Measurements from ENCODE around the gene PWWP2B. TPM values are rescaled to one million over a fixed set of nuclear protein-coding genes. Genes with fewer than 3 reads are reported as not detected.
"Not testable (repeated sequence)": the region's sequence is repeated elsewhere in the genome, so short reads cannot be mapped to it uniquely, and the experiment has no call there.

Gene PWWP2B
- total and polyA plus RNA-seq, 4 donors: 4.8 to 12.0 (median 10.3) TPM

- peaks cover 1% of the 10 kb centered on the region for H3K9me3 ChIP-seq (ENCODE audit: control insufficient read depth, insufficient read depth, low read length)
- no peak for DNase-seq (ENCODE audit: low read depth in 4 of 6, low spot score in 6 of 6)
- peaks cover 3% of the 10 kb centered on the region for H3K36me3 ChIP-seq (ENCODE audit: control insufficient read depth, insufficient read depth, low read length)
- peaks cover 13% of the 10 kb centered on the region for H3K4me1 ChIP-seq (ENCODE audit: control insufficient read depth, insufficient read depth, low read length)
- no peak overlapping the region for H3K4me3 ChIP-seq (ENCODE audit: low read depth, low read length)
- H3K27me3 ChIP-seq (ENCODE audit: control insufficient read depth, insufficient read depth, low read length): no peaks in the 10 kb centered on the region
- 86% methylated on average over 20 of the region's 20 CpGs for WGBS (ENCODE audit: insufficient coverage)
- no peak overlapping the region for H3K27ac ChIP-seq (ENCODE audit: low read depth, low read length)
Measured at GRCh38 chr10:132384618-132385388, 12.2 kb upstream of the PWWP2B start.

- WGBS (ENCODE audit: insufficient coverage): 73% methylated on average over 5 of the region's 5 CpGs
- Histone ChIP-seq H3K36me3 (ENCODE audit: control insufficient read depth, insufficient read depth, low read length) (peaks cover 3% of the 10 kb centered on the region), H3K9me3 (ENCODE audit: control insufficient read depth, insufficient read depth, low read length) (peaks cover 1% of the 10 kb centered on the region), H3K4me3 (ENCODE audit: low read depth, low read length) (no peak overlapping the region), H3K4me1 (ENCODE audit: control insufficient read depth, insufficient read depth, low read length) (peaks cover 13% of the 10 kb centered on the region), H3K27me3 (ENCODE audit: control insufficient read depth, insufficient read depth, low read length) (no peaks in the 10 kb centered on the region), H3K27ac (ENCODE audit: low read depth, low read length) (no peak overlapping the region)
- DNase-seq (ENCODE audit: low read depth in 4 of 6, low spot score in 6 of 6): no peak
Measured at GRCh38 chr10:132385389-132385667, 11.7 kb upstream of the PWWP2B start.

GRCh38 chr10:132385721-132386418, 11.1 kb upstream of the PWWP2B start:
- H3K27ac ChIP-seq (ENCODE audit: low read depth, low read length): no peak overlapping the region
- DNase-seq (ENCODE audit: low read depth in 4 of 6, low spot score in 6 of 6): no peak
- H3K27me3 ChIP-seq (ENCODE audit: control insufficient read depth, insufficient read depth, low read length): no peaks in the 10 kb centered on the region
- H3K9me3 ChIP-seq (ENCODE audit: control insufficient read depth, insufficient read depth, low read length): peaks cover 1% of the 10 kb centered on the region
- H3K4me1 ChIP-seq (ENCODE audit: control insufficient read depth, insufficient read depth, low read length): peaks cover 13% of the 10 kb centered on the region
- no peak overlapping the region for H3K4me3 ChIP-seq (ENCODE audit: low read depth, low read length)
- H3K36me3 ChIP-seq (ENCODE audit: control insufficient read depth, insufficient read depth, low read length): peaks cover 3% of the 10 kb centered on the region
- WGBS (ENCODE audit: insufficient coverage): 93% methylated on average over 15 of the region's 18 CpGs

GRCh38 chr10:132386419-132386831, 10.6 kb upstream of the PWWP2B start:
- Histone ChIP-seq H3K4me3 (ENCODE audit: low read depth, low read length) (no peak overlapping the region), H3K36me3 (ENCODE audit: control insufficient read depth, insufficient read depth, low read length) (peaks cover 3% of the 10 kb centered on the region), H3K27me3 (ENCODE audit: control insufficient read depth, insufficient read depth, low read length) (no peaks in the 10 kb centered on the region), H3K4me1 (ENCODE audit: control insufficient read depth, insufficient read depth, low read length) (peaks cover 13% of the 10 kb centered on the region), H3K27ac (ENCODE audit: low read depth, low read length) (no peak overlapping the region), H3K9me3 (ENCODE audit: control insufficient read depth, insufficient read depth, low read length) (no peaks in the 10 kb centered on the region)
- 91% methylated on average over 4 of the region's 9 CpGs for WGBS (ENCODE audit: insufficient coverage)
- no peak for DNase-seq (ENCODE audit: low read depth in 4 of 6, low spot score in 6 of 6)

- H3K4me3 ChIP-seq (ENCODE audit: low read depth, low read length); DNase-seq (ENCODE audit: low read depth in 4 of 6, low spot score in 6 of 6); H3K9me3 ChIP-seq (ENCODE audit: control insufficient read depth, insufficient read depth, low read length); H3K27me3 ChIP-seq (ENCODE audit: control insufficient read depth, insufficient read depth, low read length); H3K36me3 ChIP-seq (ENCODE audit: control insufficient read depth, insufficient read depth, low read length); H3K27ac ChIP-seq (ENCODE audit: low read depth, low read length): not testable (repeated sequence)
- 100% methylated on average over 1 of the region's 1 CpG for WGBS (ENCODE audit: insufficient coverage)
- peaks cover 13% of the 10 kb centered on the region for H3K4me1 ChIP-seq (ENCODE audit: control insufficient read depth, insufficient read depth, low read length)
Measured at GRCh38 chr10:132386896-132387295, 10.1 kb upstream of the PWWP2B start.

- no peaks in the 10 kb centered on the region for H3K27me3 ChIP-seq (ENCODE audit: control insufficient read depth, insufficient read depth, low read length)
- WGBS (ENCODE audit: insufficient coverage): 3% methylated on average over 20 of the region's 26 CpGs
- H3K9me3 ChIP-seq (ENCODE audit: control insufficient read depth, insufficient read depth, low read length): no peaks in the 10 kb centered on the region
- H3K4me1 ChIP-seq (ENCODE audit: control insufficient read depth, insufficient read depth, low read length): peaks cover 13% of the 10 kb centered on the region
- H3K27ac ChIP-seq (ENCODE audit: low read depth, low read length): no peak overlapping the region
- peaks cover 3% of the 10 kb centered on the region for H3K36me3 ChIP-seq (ENCODE audit: control insufficient read depth, insufficient read depth, low read length)
- DNase-seq (ENCODE audit: low read depth in 4 of 6, low spot score in 6 of 6): peak in 2 of 6 donors; percentile 75 to 77
- H3K4me3 ChIP-seq (ENCODE audit: low read depth, low read length): no peak overlapping the region
Measured at GRCh38 chr10:132387764-132388210, 9.2 kb upstream of the PWWP2B start.

- Histone ChIP-seq H3K36me3 (ENCODE audit: control insufficient read depth, insufficient read depth, low read length) (peaks cover under 1% of the 10 kb centered on the region), H3K9me3 (ENCODE audit: control insufficient read depth, insufficient read depth, low read length) (no peaks in the 10 kb centered on the region), H3K4me1 (ENCODE audit: control insufficient read depth, insufficient read depth, low read length) (peaks cover 15% of the 10 kb centered on the region), H3K27ac (ENCODE audit: low read depth, low read length) (no peak overlapping the region), H3K27me3 (ENCODE audit: control insufficient read depth, insufficient read depth, low read length) (no peaks in the 10 kb centered on the region), H3K4me3 (ENCODE audit: low read depth, low read length) (no peak overlapping the region)
- 38% methylated on average over 21 of the region's 22 CpGs for WGBS (ENCODE audit: insufficient coverage)
- no peak for DNase-seq (ENCODE audit: low read depth in 4 of 6, low spot score in 6 of 6)
Measured at GRCh38 chr10:132388891-132389432, 8.0 kb upstream of the PWWP2B start.

- Histone ChIP-seq H3K4me3 (ENCODE audit: low read depth, low read length) (no peak overlapping the region), H3K9me3 (ENCODE audit: control insufficient read depth, insufficient read depth, low read length) (no peaks in the 10 kb centered on the region), H3K36me3 (ENCODE audit: control insufficient read depth, insufficient read depth, low read length) (no peaks in the 10 kb centered on the region), H3K27me3 (ENCODE audit: control insufficient read depth, insufficient read depth, low read length) (no peaks in the 10 kb centered on the region), H3K27ac (ENCODE audit: low read depth, low read length) (no peak overlapping the region), H3K4me1 (ENCODE audit: control insufficient read depth, insufficient read depth, low read length) (peaks cover 18% of the 10 kb centered on the region)
- WGBS (ENCODE audit: insufficient coverage): 50% methylated on average over 12 of the region's 16 CpGs
- DNase-seq (ENCODE audit: low read depth in 4 of 6, low spot score in 6 of 6): no peak
Measured at GRCh38 chr10:132389433-132390169, 7.4 kb upstream of the PWWP2B start.

- H3K4me1 ChIP-seq (ENCODE audit: control insufficient read depth, insufficient read depth, low read length): peaks cover 22% of the 10 kb centered on the region
- no peak for DNase-seq (ENCODE audit: low read depth in 4 of 6, low spot score in 6 of 6)
- H3K27me3 ChIP-seq (ENCODE audit: control insufficient read depth, insufficient read depth, low read length): no peaks in the 10 kb centered on the region
- 83% methylated on average over 7 of the region's 8 CpGs for WGBS (ENCODE audit: insufficient coverage)
- no peak overlapping the region for H3K27ac ChIP-seq (ENCODE audit: low read depth, low read length)
- H3K9me3 ChIP-seq (ENCODE audit: control insufficient read depth, insufficient read depth, low read length): no peaks in the 10 kb centered on the region
- H3K4me3 ChIP-seq (ENCODE audit: low read depth, low read length): no peak overlapping the region
- no peaks in the 10 kb centered on the region for H3K36me3 ChIP-seq (ENCODE audit: control insufficient read depth, insufficient read depth, low read length)
Measured at GRCh38 chr10:132390170-132390920, 6.7 kb upstream of the PWWP2B start.

Measured in spinal cord (tissue), 10 donors.